CD4-positive, alpha-beta T cell treated with Interleukin-17A for 1 hour (primary cell): ENCODE results near the gene BICD2.
"Not testable (repeated sequence)": the region's sequence is repeated elsewhere in the genome, so short reads cannot be mapped to it uniquely, and the experiment has no call there.

Experiments used
- DNase-seq: peaks from one replicate; pipeline ENCODE4 v3.0.0-alpha.2; 2020

BICD2 gene

DNA sequence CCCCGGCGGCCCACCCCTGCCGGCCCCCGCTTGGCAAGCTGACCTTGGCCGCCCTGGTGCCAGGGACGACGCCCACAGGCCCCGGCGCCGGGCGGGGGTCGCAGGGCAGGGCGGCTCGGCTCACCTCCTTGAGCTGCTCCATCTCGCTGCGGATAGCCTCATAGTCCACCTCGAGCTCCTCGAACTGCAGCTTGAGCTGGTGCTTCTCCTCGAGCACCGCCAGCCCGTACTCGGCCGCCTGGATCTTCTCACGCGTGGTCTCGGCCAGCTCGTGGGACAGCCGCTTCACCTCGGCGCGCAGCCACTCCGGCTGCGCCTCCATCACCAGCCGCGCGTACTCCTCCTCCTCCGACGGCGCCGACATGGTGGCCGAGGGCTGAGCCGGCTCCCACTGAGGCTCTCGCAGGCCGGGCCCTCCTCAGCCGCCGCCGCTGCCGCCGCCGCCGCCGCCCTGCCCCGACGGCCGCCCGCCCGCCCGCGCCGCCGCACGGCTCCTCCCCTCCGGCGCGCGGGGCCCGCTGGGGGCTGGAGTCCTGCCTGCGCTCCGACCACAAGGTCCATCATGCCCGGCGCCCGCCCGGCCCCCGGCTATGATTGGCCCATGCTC is at the start of gene BICD2:
TSS of gene BICD2 (minus strand) at position 453 of the 607 bp plus-strand sequence. CDS start at position 364, 89 bp downstream.
- no peak for DNase-seq

DNA sequence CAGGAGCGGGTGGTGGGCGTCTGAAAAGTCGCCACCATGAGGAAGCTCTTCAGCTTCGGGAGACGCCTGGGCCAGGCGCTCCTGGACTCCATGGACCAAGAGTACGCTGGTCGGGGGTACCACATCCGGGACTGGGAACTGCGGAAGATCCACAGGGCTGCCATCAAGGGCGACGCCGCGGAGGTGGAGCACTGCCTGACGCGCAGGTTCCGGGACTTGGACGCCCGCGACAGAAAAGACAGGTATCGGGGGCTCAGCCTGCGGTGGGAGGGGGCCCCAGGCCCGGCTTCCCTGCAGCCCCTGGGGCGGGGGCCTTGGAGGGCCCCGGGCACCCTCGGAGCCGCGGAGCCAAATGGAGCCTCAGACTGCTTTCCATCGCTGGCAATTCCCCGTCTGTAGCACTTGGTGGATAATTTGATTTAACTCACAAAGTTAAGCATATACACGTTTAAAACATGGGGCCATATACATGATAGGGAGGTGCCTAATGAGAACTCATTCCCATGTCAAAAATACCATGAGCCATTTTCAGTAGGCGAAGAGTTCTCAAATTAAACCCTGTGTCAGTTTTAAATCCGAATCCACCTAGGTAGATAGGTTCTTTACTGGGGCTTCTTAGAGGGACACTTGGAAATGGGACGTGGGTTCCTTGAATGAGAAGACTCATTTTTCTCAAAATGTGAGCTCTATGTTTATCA is 45.1 kb upstream of the BICD2 start:
- DNase-seq: peak; percentile 5

DNA sequence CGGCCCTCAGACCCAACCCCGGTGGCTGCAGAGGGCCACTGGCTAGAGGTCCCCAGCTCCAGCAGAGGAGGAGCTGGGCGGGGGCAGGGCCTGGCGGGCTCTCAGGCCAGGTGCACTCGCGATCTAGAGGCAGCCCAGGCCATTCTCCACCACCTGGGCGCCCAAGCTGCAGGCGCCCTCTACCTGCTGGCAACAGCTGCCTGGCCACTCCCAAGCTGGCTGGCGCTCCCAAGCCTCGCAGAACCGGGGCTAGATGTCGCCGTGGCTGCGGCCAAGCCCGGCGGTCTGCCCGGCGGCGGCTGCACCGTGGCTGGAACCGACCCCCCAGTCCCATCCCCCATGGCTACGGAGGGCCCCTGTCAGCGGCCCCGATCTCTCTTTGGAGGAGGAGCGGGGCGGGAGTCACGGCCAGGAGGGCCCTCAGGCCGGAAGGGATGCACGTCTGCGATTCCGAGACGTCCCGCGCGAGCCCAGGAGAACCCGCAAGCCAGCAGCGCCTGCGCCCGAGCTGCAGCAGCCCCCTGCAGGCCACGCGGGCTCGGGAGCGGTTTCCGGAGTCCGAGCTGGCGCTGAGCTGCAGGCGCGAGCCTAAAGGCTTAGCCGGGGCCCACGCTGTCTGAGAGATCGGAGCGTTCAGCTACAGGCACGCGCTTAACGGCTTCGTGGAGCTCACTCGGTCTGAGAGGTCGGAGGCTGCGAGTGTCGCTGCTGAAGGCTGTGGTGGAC is 44.3 kb upstream of the BICD2 start:
- DNase-seq: peak; percentile 36

GRCh38 chr9:92807757-92808725 is 43.4 kb upstream of the BICD2 start:
- DNase-seq: peak; percentile 20

DNA sequence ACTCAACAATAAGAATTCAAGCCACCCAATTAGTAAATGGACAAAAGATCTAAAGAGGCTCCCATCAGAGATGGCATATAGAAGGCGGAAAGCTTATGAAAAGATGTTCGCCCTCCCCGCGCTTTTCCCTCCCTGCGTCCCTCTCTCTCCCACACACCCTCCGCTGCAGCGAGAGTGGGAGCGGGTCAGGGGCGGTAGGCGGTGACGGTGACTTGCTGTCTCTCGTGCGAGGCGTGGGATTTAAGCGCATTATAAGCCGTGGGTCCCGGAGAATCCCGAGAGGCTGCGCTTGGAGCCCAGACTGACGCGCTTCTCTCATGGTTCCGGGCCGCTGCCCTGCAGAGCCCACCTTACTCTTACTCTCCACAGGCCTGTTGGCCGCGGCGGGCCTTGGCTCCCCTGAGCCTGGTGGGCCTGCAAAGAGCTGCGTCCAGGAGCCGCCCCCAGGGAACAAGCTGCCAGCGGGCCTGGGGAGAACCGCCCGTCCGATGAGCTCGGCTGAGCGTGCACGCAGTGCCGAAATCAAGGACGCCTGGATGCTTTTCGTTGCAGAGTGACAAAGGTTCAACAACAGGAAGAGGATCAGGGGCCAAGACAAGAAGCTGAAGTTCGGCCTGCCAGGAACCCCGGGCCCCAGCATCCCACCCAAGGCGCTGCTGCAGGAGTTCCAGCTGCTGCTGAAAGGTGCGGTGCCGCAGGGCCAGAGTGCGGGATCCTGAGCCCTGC is 42.6 kb upstream of the BICD2 start:
- no peak for DNase-seq

DNA sequence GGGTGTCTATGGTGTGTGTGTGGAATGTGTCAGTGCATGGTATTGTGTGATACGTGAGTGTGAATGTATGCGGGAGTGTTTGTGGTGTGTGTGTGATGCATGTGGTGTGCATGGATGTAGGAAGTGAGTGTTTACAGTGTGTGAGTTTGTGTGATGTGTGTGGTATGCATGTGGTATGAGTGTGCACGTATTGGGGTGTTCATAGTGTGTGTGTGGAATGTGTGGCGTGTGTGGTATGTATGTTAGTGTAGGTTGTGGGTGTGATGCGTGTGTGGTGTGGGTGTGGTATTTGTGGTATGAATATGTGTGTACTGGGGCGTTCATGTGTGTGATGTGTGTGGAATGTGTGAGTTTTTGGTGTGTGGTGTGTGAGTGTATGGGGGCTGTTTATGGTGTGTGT is 40.1 kb upstream of the BICD2 start:
- no peak for DNase-seq

GRCh38 chr9:92798358-92798757 is 33.7 kb upstream of the BICD2 start:
- DNase-seq: no peak

GRCh38 chr9:92796337-92796804 is 31.7 kb upstream of the BICD2 start:
- DNase-seq: not testable (repeated sequence)

DNA sequence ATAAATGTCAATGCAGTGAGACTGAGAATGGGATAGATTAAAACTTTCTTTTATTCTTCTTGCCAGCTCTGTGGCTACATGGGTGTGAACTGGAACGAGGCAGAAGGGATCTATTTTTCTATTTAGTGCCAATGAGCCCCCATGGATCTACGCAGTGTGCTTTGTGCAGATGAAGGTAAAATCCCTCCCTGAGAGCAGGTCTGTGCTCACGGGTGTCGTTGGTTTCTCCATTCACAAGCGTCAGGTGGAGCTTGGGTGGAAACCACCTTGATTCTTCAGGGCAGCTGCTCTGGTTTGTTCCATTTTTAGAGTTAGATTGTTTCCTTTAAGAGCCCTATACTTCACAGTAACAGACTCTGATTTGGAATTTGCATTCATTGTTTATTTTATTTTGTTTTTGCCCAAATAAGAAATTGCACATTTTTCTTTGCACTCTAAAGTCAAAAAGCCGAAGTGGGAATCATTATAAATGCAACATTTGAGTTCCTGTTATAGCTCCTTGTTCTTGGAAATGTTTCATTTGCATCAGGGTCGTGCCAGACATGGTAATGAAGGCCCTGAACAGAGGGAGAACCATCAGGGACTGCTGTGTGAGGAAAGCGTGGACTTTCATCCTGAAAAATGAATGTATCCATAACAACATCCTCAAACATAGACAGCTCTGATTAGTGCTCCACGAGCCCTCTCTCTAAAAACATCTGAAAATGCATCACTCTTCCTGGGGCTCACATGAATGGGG is 31.1 kb upstream of the BICD2 start:
- no peak for DNase-seq

DNA sequence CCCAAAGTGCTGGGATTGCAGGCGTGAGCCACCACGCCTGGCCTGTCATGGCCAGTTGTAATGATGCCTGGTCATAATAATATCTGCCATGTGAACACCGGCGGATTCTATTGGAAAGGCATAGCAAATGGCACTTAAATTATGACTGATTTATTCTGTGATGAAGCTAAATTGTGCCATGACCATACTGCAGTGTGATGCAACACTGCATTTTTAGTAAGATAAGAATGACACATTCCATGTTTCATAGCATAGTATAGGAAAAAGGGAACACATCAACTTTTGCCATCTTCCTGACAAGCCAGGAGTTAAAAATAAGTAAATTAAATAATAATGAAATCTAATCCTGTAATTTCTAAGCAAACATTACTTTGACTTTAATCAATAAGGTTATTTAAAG is 30.4 kb upstream of the BICD2 start:
- no peak for DNase-seq

GRCh38 chr9:92794426-92794825 is 29.8 kb upstream of the BICD2 start:
- no peak for DNase-seq

GRCh38 chr9:92790542-92791527 is 26.2 kb upstream of the BICD2 start:
- peak; percentile 83 for DNase-seq

GRCh38 chr9:92786298-92786697 is 21.7 kb upstream of the BICD2 start:
- DNase-seq: no peak

DNA sequence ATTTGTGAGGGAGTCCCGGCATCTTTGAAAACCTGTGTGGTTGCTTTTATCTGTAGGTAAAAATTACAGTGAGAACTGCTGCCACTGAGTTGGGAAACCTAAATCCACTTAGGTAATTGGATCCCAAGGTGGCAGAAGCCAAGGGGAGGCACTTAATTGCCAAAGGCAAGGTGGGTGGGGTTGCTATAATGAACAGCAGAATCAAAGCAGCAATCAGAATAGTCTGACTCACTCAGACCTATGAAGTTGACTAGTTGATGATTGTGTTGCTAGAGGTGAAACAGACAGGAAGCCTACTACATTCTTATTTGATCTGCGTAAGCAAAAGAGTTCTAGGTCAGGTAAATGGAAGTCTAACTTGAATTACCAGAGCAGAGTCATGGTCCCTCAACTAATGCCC is 17.3 kb upstream of the BICD2 start:
- no peak for DNase-seq

DNA sequence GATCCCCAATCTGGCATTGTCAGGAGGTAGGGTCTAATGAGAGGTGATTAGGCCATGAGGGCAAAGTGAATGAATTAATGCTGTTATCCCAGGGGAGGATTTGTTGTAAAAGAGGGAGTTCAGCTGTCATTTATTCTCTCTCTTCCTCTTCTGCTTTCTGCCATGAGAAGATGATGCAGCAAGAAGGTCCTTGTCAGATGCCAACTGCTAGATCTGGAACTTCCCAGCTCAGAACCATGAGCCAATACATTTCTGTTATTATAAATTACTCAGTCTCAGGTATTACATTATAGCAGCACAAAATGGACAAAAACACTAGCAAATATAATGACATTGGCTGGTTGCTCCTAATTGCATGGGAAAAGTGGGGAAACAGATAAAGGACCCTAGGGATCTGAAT is 15.6 kb upstream of the BICD2 start:
- no peak for DNase-seq

GRCh38 chr9:92775466-92775865 is 10.8 kb upstream of the BICD2 start:
- no peak for DNase-seq

- DNase-seq: no peak
Measured at GRCh38 chr9:92774274-92774673, 9.6 kb upstream of the BICD2 start.

DNA sequence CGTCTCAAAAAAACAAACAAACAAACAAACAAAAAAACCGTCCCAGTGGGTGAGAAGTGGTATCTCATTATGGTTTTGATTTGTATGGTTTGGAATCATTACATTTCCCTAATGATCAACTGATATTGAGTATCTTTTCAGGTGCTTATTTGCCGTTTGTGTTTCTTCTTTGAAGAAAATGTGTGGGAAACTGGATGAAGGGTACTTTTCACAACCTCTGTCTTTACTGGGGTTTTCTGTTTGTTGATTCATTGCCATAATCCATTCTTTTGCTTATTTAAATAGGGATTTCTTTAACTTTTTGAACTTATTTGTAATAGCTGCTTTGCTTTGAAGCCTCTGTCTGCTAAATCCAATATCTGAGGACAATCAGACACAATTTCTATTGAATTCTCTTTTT is 9.2 kb upstream of the BICD2 start:
- no peak for DNase-seq

GRCh38 chr9:92771309-92771708 is 6.7 kb upstream of the BICD2 start:
- no peak for DNase-seq

- DNase-seq: no peak
Measured at GRCh38 chr9:92770360-92770995, 5.8 kb upstream of the BICD2 start.
